ENCODE measurements around the gene IL18BP.

DNA sequence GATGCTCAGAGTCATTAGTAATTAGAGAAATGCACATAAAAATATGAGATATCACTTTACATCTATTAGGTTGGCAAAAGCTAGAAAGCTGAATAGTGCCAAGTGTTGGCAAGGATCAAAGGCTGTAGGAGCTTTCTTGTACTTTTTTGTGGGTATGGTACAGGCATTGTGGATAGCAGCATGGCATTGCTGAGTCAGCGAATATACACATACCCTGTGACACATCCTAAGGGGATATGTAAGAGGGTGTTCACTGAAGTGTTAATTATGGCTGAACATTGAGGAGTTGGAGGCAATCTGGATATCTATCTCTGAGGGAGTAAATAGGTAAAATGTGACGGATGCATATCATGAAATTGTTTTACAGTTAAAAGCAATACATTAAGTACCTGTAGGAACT is 27.0 kb upstream of the IL18BP start:
- TF ChIP-seq, protein P1, sequence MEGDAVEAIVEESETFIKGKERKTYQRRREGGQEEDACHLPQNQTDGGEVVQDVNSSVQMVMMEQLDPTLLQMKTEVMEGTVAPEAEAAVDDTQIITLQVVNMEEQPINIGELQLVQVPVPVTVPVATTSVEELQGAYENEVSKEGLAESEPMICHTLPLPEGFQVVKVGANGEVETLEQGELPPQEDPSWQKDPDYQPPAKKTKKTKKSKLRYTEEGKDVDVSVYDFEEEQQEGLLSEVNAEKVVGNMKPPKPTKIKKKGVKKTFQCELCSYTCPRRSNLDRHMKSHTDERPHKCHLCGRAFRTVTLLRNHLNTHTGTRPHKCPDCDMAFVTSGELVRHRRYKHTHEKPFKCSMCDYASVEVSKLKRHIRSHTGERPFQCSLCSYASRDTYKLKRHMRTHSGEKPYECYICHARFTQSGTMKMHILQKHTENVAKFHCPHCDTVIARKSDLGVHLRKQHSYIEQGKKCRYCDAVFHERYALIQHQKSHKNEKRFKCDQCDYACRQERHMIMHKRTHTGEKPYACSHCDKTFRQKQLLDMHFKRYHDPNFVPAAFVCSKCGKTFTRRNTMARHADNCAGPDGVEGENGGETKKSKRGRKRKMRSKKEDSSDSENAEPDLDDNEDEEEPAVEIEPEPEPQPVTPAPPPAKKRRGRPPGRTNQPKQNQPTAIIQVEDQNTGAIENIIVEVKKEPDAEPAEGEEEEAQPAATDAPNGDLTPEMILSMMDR (optimal IDR thresholded peaks at IDR 0.05 in 1 of 3, IDR thresholded peaks at IDR 0.05 in 1 of 3, conservative IDR thresholded peaks at IDR 0.05 in 1 of 3; ENCODE audit: extremely low read depth in 1 of 3, insufficient read depth in 2 of 3, low read length in 3 of 3), result no peak
- no peak for TF ChIP-seq EZH2 (IDR thresholded peaks at IDR 0.05; ENCODE audit: low read length)

Data from keratinocyte (primary cell).